ENCODE data around the gene OAS1. TPM values are rescaled to one million over a fixed set of nuclear protein-coding genes. Genes with fewer than 3 reads are reported as not detected.

The OAS1 gene
- total RNA-seq, 4 donors from 2014 or later, result 1.2 to 2.7 (median 1.8) TPM

- in situ Hi-C loops (cut with MboI; ENCODE audit: low sequenced_read_pairs in 4 of 4) (no loop called here), intact Hi-C loops (cut with DNase I; ENCODE audit: low total_unique reads) (no loop called here)
- H3K4me1 ChIP-seq, result no peaks in the 10 kb centered on the region
- H3K27ac ChIP-seq, result no peak overlapping the region
- H3K36me3 ChIP-seq, result no peaks in the 10 kb centered on the region
- H3K9me3 ChIP-seq, result no peaks in the 10 kb centered on the region
- H3K27me3 ChIP-seq, result peaks cover 0 to 3% (median 0%) of the 10 kb centered on the region in 3 donors
- TF ChIP-seq CTCF (IDR thresholded peaks at IDR 0.05 in 4 of 5, conservative IDR thresholded peaks at IDR 0.05 in 1 of 5) (no peak), POLR2A (IDR thresholded peaks at IDR 0.05) (no peak)
- no peak overlapping the region for H3K4me3 ChIP-seq
- ATAC-seq (no peak), DNase-seq (no peak)
These were observed 44.0 kb upstream of the OAS1 start for GRCh38 chr12:112862636-112863290.

- H3K4me1 ChIP-seq, result no peaks in the 10 kb centered on the region
- no peak for DNase-seq
- no peaks in the 10 kb centered on the region for H3K9me3 ChIP-seq
- H3K4me3 ChIP-seq, result no peak overlapping the region
- ATAC-seq, result no peak
- no peaks in the 10 kb centered on the region for H3K36me3 ChIP-seq
- no peak overlapping the region for H3K27ac ChIP-seq
- in situ Hi-C loops (cut with MboI; ENCODE audit: low sequenced_read_pairs in 4 of 4), result no loop called here
- H3K27me3 ChIP-seq, result peaks cover 0 to 3% (median 0%) of the 10 kb centered on the region in 3 donors
- TF ChIP-seq CTCF (IDR thresholded peaks at IDR 0.05 in 4 of 5, conservative IDR thresholded peaks at IDR 0.05 in 1 of 5), result no peak
- TF ChIP-seq POLR2A (IDR thresholded peaks at IDR 0.05), result no peak
- intact Hi-C loops (cut with DNase I; ENCODE audit: low total_unique reads), result no loop called here
These were observed 38.2 kb upstream of the OAS1 start for GRCh38 chr12:112868459-112869041.

GRCh38 chr12:112869091-112869490 is 37.7 kb upstream of the OAS1 start:
- in situ Hi-C loops (cut with MboI; ENCODE audit: low sequenced_read_pairs in 4 of 4), result no loop called here
- ATAC-seq (no peak), DNase-seq (no peak)
- Histone ChIP-seq H3K27ac (no peak overlapping the region), H3K27me3 (peaks cover 0 to 3% (median 0%) of the 10 kb centered on the region in 3 donors), H3K9me3 (no peaks in the 10 kb centered on the region), H3K4me3 (no peak overlapping the region), H3K4me1 (no peaks in the 10 kb centered on the region), H3K36me3 (no peaks in the 10 kb centered on the region)
- TF ChIP-seq POLR2A (IDR thresholded peaks at IDR 0.05) (no peak), CTCF (IDR thresholded peaks at IDR 0.05 in 4 of 5, conservative IDR thresholded peaks at IDR 0.05 in 1 of 5) (no peak)
- intact Hi-C loops (cut with DNase I; ENCODE audit: low total_unique reads), result no loop called here

- no peak for ATAC-seq
- in situ Hi-C loops (cut with MboI; ENCODE audit: low sequenced_read_pairs in 4 of 4), result no loop called here
- Histone ChIP-seq H3K4me3 (no peak overlapping the region), H3K27ac (no peak overlapping the region), H3K36me3 (no peaks in the 10 kb centered on the region), H3K9me3 (no peaks in the 10 kb centered on the region), H3K27me3 (peaks cover 0 to 3% (median 0%) of the 10 kb centered on the region in 3 donors), H3K4me1 (no peaks in the 10 kb centered on the region)
- intact Hi-C loops (cut with DNase I; ENCODE audit: low total_unique reads), result no loop called here
- no peak for TF ChIP-seq POLR2A (IDR thresholded peaks at IDR 0.05)
- TF ChIP-seq CTCF (IDR thresholded peaks at IDR 0.05 in 4 of 5, conservative IDR thresholded peaks at IDR 0.05 in 1 of 5), result no peak
- no peak for DNase-seq
These were observed 37.0 kb upstream of the OAS1 start for GRCh38 chr12:112869778-112870177.

All from gastrocnemius medialis (tissue), 4 donors.